NCI-H524 (cell line): ENCODE results near the gene CAMK1D.

Experiments used
- DNase-seq, 2 experiments: peaks; one replicate each; lab custom pipeline; 2025; lab: John Stamatoyannopoulos, UW

Gene CAMK1D

GRCh38 chr10:12768156-12769100, 419.1 kb downstream of the CAMK1D start:
- no peak for DNase-seq

- DNase-seq = no peak
These were observed 420.1 kb downstream of the CAMK1D start for GRCh38 chr10:12769323-12770044.

- no peak for DNase-seq
These were observed 422.8 kb downstream of the CAMK1D start for GRCh38 chr10:12771981-12772760.

GRCh38 chr10:12772797-12773587, 423.6 kb downstream of the CAMK1D start:
- no peak for DNase-seq

- DNase-seq = no peak
These were observed 425.0 kb downstream of the CAMK1D start for GRCh38 chr10:12774204-12774894.

- DNase-seq = no peak
These were observed 428.7 kb downstream of the CAMK1D start for GRCh38 chr10:12777840-12778585.

- DNase-seq = no peak
These were observed 431.6 kb downstream of the CAMK1D start for GRCh38 chr10:12780634-12781601.

GRCh38 chr10:12781976-12782375, 432.6 kb downstream of the CAMK1D start:
- DNase-seq = no peak

GRCh38 chr10:12782537-12782936, 433.2 kb downstream of the CAMK1D start:
- DNase-seq = peak in 1 of 2 experiments; percentile 22

- DNase-seq = no peak
These were observed 433.9 kb downstream of the CAMK1D start for GRCh38 chr10:12783293-12783692.

- DNase-seq = no peak
These were observed 435.3 kb downstream of the CAMK1D start for GRCh38 chr10:12784646-12785045.

- DNase-seq = no peak
These were observed 436.1 kb downstream of the CAMK1D start for GRCh38 chr10:12785415-12785831.

- no peak for DNase-seq
These were observed 437.9 kb downstream of the CAMK1D start for GRCh38 chr10:12787297-12787696.

- DNase-seq = no peak
These were observed 438.9 kb downstream of the CAMK1D start for GRCh38 chr10:12788277-12788676.

- DNase-seq = no peak
These were observed 440.9 kb downstream of the CAMK1D start for GRCh38 chr10:12790270-12790669.

- DNase-seq = no peak
These were observed 442.4 kb downstream of the CAMK1D start for GRCh38 chr10:12791728-12792127.

GRCh38 chr10:12792889-12793556, 443.7 kb downstream of the CAMK1D start:
- no peak for DNase-seq
